NT2/D1 (cell line): Measurements from ENCODE around the gene TNS1.

Experiments used
- SUZ12 ChIP-seq: IDR thresholded peaks from 2 replicates; pipeline ENCODE4 v1.6.1; 2011; ENCODE audit not compliant: insufficient read length, insufficient read depth; ENCODE audit errors: extremely low read depth
- YY1 ChIP-seq: IDR thresholded peaks from 2 replicates; pipeline ENCODE4 v1.6.1; 2011; ENCODE audit not compliant: insufficient read length, insufficient read depth
- ZNF274 ChIP-seq: IDR thresholded peaks from 2 replicates; pipeline ENCODE4 v1.6.1; 2011; ENCODE audit warnings: mild to moderate bottlenecking, low read depth, low read length

GRCh38 chr2:217884985-217885384 lies 117.8 kb downstream of the TNS1 start:
- TF ChIP-seq SUZ12 (no peak), YY1 (no peak), ZNF274 (no peak)
